ENCODE measurements around the gene SLC25A20. TPM values are rescaled to one million over a fixed set of nuclear protein-coding genes. Genes with fewer than 3 reads are reported as not detected.

Gene SLC25A20
- total and polyA plus RNA-seq, 4 donors: 36.9 to 223 (median 86.5) TPM

DNA sequence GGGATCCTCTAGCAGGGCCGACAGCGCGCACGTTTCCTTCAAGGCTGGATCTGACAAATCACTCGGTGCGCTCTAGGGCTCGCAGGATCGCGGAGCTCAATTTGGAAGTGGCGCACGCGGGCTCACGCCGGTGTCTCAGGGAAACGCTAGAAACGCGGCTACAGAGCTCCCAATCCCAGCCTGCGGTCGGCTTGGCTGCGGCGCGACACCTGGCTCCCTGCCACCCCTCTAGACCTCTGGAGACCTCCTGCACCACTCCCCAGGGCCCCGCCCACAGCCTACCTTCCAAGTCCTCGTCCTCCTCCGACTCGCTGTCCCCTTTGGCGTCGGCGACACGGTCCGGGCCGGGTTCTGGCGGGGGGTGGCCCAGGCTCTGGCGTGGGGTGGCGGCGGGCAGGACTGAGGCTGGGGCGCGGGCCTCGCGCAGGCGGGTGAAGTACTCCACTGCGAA, 51.6 kb downstream of the SLC25A20 start:
- under 1% methylated on average over 42 of the region's 42 CpGs for WGBS
- TF ChIP-seq JUND (IDR thresholded peaks at IDR 0.05) (no peak), EGR1 (IDR thresholded peaks at IDR 0.05; ENCODE audit: low read depth in 2 of 2) (no peak), NR2F2 (IDR thresholded peaks at IDR 0.05) (no peak), RXRA (IDR thresholded peaks at IDR 0.05) (peak in 1 of 2 donors; percentile 20), HNF4G (IDR thresholded peaks at IDR 0.05) (no peak), FOXA1 (IDR thresholded peaks at IDR 0.05) (no peak), RAD21 (IDR thresholded peaks at IDR 0.05) (peak in 1 of 2 donors; percentile 33), FOXA2 (IDR thresholded peaks at IDR 0.05) (no peak)
- TF ChIP-seq, protein P1, sequence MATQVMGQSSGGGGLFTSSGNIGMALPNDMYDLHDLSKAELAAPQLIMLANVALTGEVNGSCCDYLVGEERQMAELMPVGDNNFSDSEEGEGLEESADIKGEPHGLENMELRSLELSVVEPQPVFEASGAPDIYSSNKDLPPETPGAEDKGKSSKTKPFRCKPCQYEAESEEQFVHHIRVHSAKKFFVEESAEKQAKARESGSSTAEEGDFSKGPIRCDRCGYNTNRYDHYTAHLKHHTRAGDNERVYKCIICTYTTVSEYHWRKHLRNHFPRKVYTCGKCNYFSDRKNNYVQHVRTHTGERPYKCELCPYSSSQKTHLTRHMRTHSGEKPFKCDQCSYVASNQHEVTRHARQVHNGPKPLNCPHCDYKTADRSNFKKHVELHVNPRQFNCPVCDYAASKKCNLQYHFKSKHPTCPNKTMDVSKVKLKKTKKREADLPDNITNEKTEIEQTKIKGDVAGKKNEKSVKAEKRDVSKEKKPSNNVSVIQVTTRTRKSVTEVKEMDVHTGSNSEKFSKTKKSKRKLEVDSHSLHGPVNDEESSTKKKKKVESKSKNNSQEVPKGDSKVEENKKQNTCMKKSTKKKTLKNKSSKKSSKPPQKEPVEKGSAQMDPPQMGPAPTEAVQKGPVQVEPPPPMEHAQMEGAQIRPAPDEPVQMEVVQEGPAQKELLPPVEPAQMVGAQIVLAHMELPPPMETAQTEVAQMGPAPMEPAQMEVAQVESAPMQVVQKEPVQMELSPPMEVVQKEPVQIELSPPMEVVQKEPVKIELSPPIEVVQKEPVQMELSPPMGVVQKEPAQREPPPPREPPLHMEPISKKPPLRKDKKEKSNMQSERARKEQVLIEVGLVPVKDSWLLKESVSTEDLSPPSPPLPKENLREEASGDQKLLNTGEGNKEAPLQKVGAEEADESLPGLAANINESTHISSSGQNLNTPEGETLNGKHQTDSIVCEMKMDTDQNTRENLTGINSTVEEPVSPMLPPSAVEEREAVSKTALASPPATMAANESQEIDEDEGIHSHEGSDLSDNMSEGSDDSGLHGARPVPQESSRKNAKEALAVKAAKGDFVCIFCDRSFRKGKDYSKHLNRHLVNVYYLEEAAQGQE (IDR thresholded peaks at IDR 0.05): peak; percentile 14
- TF ChIP-seq, protein P2, sequence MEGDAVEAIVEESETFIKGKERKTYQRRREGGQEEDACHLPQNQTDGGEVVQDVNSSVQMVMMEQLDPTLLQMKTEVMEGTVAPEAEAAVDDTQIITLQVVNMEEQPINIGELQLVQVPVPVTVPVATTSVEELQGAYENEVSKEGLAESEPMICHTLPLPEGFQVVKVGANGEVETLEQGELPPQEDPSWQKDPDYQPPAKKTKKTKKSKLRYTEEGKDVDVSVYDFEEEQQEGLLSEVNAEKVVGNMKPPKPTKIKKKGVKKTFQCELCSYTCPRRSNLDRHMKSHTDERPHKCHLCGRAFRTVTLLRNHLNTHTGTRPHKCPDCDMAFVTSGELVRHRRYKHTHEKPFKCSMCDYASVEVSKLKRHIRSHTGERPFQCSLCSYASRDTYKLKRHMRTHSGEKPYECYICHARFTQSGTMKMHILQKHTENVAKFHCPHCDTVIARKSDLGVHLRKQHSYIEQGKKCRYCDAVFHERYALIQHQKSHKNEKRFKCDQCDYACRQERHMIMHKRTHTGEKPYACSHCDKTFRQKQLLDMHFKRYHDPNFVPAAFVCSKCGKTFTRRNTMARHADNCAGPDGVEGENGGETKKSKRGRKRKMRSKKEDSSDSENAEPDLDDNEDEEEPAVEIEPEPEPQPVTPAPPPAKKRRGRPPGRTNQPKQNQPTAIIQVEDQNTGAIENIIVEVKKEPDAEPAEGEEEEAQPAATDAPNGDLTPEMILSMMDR (IDR thresholded peaks at IDR 0.05; ENCODE audit: low read depth, low read length, missing input control): no peak
- TF ChIP-seq, protein P3, sequence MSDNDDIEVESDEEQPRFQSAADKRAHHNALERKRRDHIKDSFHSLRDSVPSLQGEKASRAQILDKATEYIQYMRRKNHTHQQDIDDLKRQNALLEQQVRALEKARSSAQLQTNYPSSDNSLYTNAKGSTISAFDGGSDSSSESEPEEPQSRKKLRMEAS (IDR thresholded peaks at IDR 0.05): peak; percentile 14

DNA sequence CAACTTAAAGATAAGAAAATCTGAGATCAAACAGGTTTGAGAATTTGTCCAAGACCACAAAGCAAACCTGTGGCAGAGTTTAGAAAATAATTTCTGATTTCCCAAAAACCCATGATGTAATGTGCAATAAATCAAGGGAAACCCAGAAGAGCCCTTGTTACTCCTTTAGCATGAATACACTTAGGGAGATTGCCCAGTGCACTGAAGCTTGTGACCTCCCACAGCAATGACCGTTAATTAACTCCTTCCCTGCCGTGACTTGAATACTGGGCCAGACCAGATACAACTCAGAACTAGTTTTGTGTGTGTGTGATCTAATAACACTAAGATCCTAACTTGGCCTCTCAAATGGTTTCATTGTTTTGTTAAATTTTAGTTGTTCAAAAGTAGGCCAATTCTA, 53.5 kb downstream of the SLC25A20 start:
- Histone ChIP-seq H3K4me1 (ENCODE audit: control insufficient read depth in 4 of 4, insufficient read depth in 4 of 4, low read length in 3 of 4) (peaks cover 8 to 24% (median 13%) of the 10 kb centered on the region in 4 donors), H3K9me3 (ENCODE audit: control insufficient read depth in 4 of 4, low read length in 3 of 4) (no peaks in the 10 kb centered on the region), H3K27me3 (ENCODE audit: control insufficient read depth in 4 of 4, insufficient read depth in 4 of 4, low read length in 3 of 4) (no peaks in the 10 kb centered on the region), H3K4me3 (ENCODE audit: low read depth in 1 of 3, low read length in 3 of 3) (no peak overlapping the region), H3K27ac (ENCODE audit: low read depth in 1 of 2, low read length in 2 of 2) (no peak overlapping the region), H3K36me3 (ENCODE audit: control insufficient read depth in 4 of 4, insufficient read depth in 3 of 4, low read depth in 1 of 4, low read length in 3 of 4) (no peaks in the 10 kb centered on the region), H3K9ac (ENCODE audit: low read depth in 1 of 2, low read length in 2 of 2) (no peak overlapping the region)
- no peak for DNase-seq (ENCODE audit: low spot score)
- TF ChIP-seq TAF1 (conservative IDR thresholded peaks at IDR 0.05) (no peak), GABPA (IDR thresholded peaks at IDR 0.05 in 1 of 2, conservative IDR thresholded peaks at IDR 0.05 in 1 of 2) (no peak), FOXA1 (IDR thresholded peaks at IDR 0.05) (no peak), EGR1 (IDR thresholded peaks at IDR 0.05; ENCODE audit: low read depth in 2 of 2) (no peak), HNF4G (IDR thresholded peaks at IDR 0.05) (no peak), JUND (IDR thresholded peaks at IDR 0.05) (no peak), NR2F2 (IDR thresholded peaks at IDR 0.05) (no peak), FOXA2 (IDR thresholded peaks at IDR 0.05) (no peak), YY1 (IDR thresholded peaks at IDR 0.05) (no peak), RXRA (IDR thresholded peaks at IDR 0.05) (no peak)
- TF ChIP-seq, protein P2 (IDR thresholded peaks at IDR 0.05; ENCODE audit: low read depth, low read length, missing input control): no peak
- TF ChIP-seq, protein P4, sequence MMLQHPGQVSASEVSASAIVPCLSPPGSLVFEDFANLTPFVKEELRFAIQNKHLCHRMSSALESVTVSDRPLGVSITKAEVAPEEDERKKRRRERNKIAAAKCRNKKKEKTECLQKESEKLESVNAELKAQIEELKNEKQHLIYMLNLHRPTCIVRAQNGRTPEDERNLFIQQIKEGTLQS (IDR thresholded peaks at IDR 0.05): no peak
- TF ChIP-seq, protein P3 (IDR thresholded peaks at IDR 0.05): no peak
- WGBS: 26% methylated on average over 2 of the region's 2 CpGs

More for the DNA sequence above, 51.6 kb downstream of the SLC25A20 start:
- H3K9me3 ChIP-seq (ENCODE audit: control insufficient read depth in 4 of 4, low read length in 3 of 4): no peaks in the 10 kb centered on the region
- H3K36me3 ChIP-seq (ENCODE audit: control insufficient read depth in 4 of 4, insufficient read depth in 3 of 4, low read depth in 1 of 4, low read length in 3 of 4): no peaks in the 10 kb centered on the region
- peak overlapping the region; percentile 83 to 86 for H3K27ac ChIP-seq (ENCODE audit: low read depth in 1 of 2, low read length in 2 of 2)
- H3K27me3 ChIP-seq (ENCODE audit: control insufficient read depth in 4 of 4, insufficient read depth in 4 of 4, low read length in 3 of 4): no peaks in the 10 kb centered on the region
- H3K4me3 ChIP-seq (ENCODE audit: low read depth in 1 of 3, low read length in 3 of 3): peak overlapping the region; percentile 65
- H3K4me1 ChIP-seq (ENCODE audit: control insufficient read depth in 4 of 4, insufficient read depth in 4 of 4, low read length in 3 of 4): peaks cover 8 to 24% (median 13%) of the 10 kb centered on the region in 4 donors
- peak overlapping the region; percentile 6 to 72 for H3K9ac ChIP-seq (ENCODE audit: low read depth in 1 of 2, low read length in 2 of 2)
- DNase-seq (ENCODE audit: low spot score): peak; percentile 78
